ENCODE measurements around the gene SLC34A2. TPM values are rescaled to one million over a fixed set of nuclear protein-coding genes. Genes with fewer than 3 reads are reported as not detected.

The SLC34A2 gene
- total RNA-seq, 4 donors from 2014 or later, result 0.42 to 1.7 (median 0.63) TPM; not detected in 1

DNA sequence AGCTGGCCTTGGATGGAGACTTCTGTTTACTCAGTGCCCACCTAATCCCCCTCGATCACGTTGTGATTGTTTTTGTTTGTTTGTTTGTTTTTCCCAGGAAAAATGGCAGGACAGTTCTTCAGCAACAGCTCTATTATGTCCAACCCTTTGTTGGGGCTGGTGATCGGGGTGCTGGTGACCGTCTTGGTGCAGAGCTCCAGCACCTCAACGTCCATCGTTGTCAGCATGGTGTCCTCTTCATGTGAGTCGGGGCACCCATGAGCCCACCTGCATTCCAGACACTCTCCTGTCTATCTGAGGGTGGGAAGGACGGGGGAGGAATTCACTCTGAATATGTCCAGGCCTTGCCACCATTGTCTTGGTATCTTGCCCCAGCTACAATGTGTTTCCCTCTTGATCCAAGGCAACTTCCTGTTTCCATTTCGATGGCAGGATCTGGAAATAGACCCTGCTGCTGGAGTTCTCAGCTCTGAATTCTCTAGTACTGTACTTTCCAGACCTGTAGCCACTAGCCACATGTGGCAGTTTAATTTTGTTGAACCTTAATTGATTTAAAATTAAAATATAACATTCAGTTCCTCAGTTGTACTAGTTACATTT, 10.5 kb downstream of the SLC34A2 start:
- no peak overlapping the region for H3K4me3 ChIP-seq
- no peaks in the 10 kb centered on the region for H3K4me1 ChIP-seq
- no peaks in the 10 kb centered on the region for H3K36me3 ChIP-seq
- H3K27me3 ChIP-seq, result peaks cover 0 to 5% (median 0%) of the 10 kb centered on the region in 4 donors
- H3K9me3 ChIP-seq, result no peaks in the 10 kb centered on the region
- H3K27ac ChIP-seq (replicated peaks in 1 of 4), result no peak overlapping the region
- DNase-seq (ENCODE audit: extremely low spot score), result no peak
- TF ChIP-seq CTCF (IDR thresholded peaks at IDR 0.05) (no peak), POLR2AphosphoS5 (IDR thresholded peaks at IDR 0.05) (no peak), EP300 (IDR thresholded peaks at IDR 0.05) (no peak), POLR2A (IDR thresholded peaks at IDR 0.05; ENCODE audit: low read depth) (no peak)
- intact Hi-C loops (cut with DNase I), result no loop called here
- 82% methylated on average over 9 of the region's 9 CpGs for WGBS

- Histone ChIP-seq H3K9me3 (no peaks in the 10 kb centered on the region), H3K4me1 (no peaks in the 10 kb centered on the region), H3K4me3 (no peak overlapping the region), H3K27ac (replicated peaks in 1 of 4) (no peak overlapping the region), H3K27me3 (peaks cover 0 to 5% (median 0%) of the 10 kb centered on the region in 4 donors), H3K36me3 (no peaks in the 10 kb centered on the region)
- WGBS, result 98% methylated on average over 12 of the region's 15 CpGs
- intact Hi-C loops (cut with DNase I), result no loop called here
- TF ChIP-seq POLR2AphosphoS5 (IDR thresholded peaks at IDR 0.05) (no peak), EP300 (IDR thresholded peaks at IDR 0.05) (no peak), POLR2A (IDR thresholded peaks at IDR 0.05; ENCODE audit: low read depth) (no peak), CTCF (IDR thresholded peaks at IDR 0.05) (no peak)
- DNase-seq (ENCODE audit: extremely low spot score), result no peak
Measured at GRCh38 chr4:25667931-25668557, 12.4 kb downstream of the SLC34A2 start.

DNA sequence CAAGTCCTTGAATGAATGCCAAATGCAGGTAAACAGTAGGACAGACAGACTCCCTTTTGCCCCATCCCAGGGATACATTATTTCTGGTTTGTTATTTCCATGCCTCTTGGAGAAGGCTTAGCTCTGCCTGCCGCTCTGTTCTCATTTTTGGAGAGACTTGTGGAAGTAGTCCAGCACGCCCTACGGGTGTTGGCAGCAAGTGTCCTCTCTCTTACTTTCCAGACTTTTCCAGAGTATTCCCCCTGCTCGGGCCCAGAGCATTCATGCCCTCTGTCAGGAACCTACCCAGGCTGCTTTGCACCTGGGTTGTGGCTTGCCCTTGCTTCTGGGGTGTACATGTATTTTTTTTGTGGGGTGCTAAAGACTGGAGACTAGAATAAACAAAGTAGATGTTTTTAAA, 15.3 kb downstream of the SLC34A2 start:
- intact Hi-C loops (cut with DNase I), result no loop called here
- TF ChIP-seq POLR2A (IDR thresholded peaks at IDR 0.05; ENCODE audit: low read depth) (no peak), POLR2AphosphoS5 (IDR thresholded peaks at IDR 0.05) (no peak), CTCF (IDR thresholded peaks at IDR 0.05) (no peak), EP300 (IDR thresholded peaks at IDR 0.05) (no peak)

DNA sequence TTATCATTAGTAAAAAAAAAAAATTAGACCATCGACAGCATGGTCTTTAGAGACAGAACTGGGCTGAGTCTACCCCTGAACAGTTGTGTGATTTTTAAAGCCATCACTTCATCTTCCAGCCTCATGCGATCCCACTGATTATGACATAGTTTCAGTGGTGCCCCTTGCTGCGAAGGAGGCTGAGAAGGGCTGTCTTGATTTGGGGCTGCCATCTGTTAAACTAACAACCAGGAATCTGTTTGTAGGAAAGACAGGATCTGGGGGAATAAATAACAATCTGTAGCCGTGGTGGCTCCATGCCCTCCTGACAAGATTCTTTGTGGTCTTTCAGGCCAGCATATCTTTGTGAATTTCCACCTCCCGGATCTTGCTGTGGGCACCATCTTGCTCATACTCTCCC, 17.1 kb downstream of the SLC34A2 start:
- no peaks in the 10 kb centered on the region for H3K27me3 ChIP-seq
- no peak overlapping the region for H3K4me3 ChIP-seq
- H3K9me3 ChIP-seq, result no peaks in the 10 kb centered on the region
- no peak for DNase-seq (ENCODE audit: extremely low spot score)
- TF ChIP-seq POLR2A (IDR thresholded peaks at IDR 0.05; ENCODE audit: low read depth), result no peak
- no peak for TF ChIP-seq CTCF (IDR thresholded peaks at IDR 0.05)
- TF ChIP-seq POLR2AphosphoS5 (IDR thresholded peaks at IDR 0.05), result no peak
- no peak for TF ChIP-seq EP300 (IDR thresholded peaks at IDR 0.05)
- no peaks in the 10 kb centered on the region for H3K4me1 ChIP-seq
- 91% methylated on average over 5 of the region's 5 CpGs for WGBS
- intact Hi-C loops (cut with DNase I), result no loop called here
- H3K36me3 ChIP-seq, result no peaks in the 10 kb centered on the region
- H3K27ac ChIP-seq (replicated peaks in 1 of 4), result no peak overlapping the region

More for the DNA sequence above, 15.3 kb downstream of the SLC34A2 start:
- no peak for DNase-seq (ENCODE audit: extremely low spot score)
- WGBS, result 82% methylated on average over 4 of the region's 4 CpGs
- H3K4me1 ChIP-seq, result no peaks in the 10 kb centered on the region
- H3K27ac ChIP-seq (replicated peaks in 1 of 4), result no peak overlapping the region
- no peaks in the 10 kb centered on the region for H3K9me3 ChIP-seq
- H3K27me3 ChIP-seq, result no peaks in the 10 kb centered on the region
- H3K36me3 ChIP-seq, result no peaks in the 10 kb centered on the region
- no peak overlapping the region for H3K4me3 ChIP-seq

Measured in esophagus muscularis mucosa (tissue), 4 donors.